Dendritic cell treated with granulocyte-macrophage colony-stimulating factor and Interleukin-4, amounts not matched to agents 40 ng/mL and 50 ng/mL, for 4 days (primary cell): ENCODE results near the gene TTLL3.
"Not testable (repeated sequence)": the region's sequence is repeated elsewhere in the genome, so short reads cannot be mapped to it uniquely, and the experiment has no call there.

Experiments used
- H3K27ac Mint-ChIP-seq: one replicate; pipeline ENCODE4 v1.8.0; 2022; ENCODE audit warnings: mild to moderate bottlenecking, mixed read lengths
- H3K27me3 Mint-ChIP-seq: one replicate; pipeline ENCODE4 v1.8.0; 2022; ENCODE audit warnings: mild to moderate bottlenecking, mixed read lengths
- H3K36me3 Mint-ChIP-seq: one replicate; pipeline ENCODE4 v1.8.0; 2022; ENCODE audit warnings: low read depth, mixed read lengths
- H3K4me1 Mint-ChIP-seq: one replicate; pipeline ENCODE4 v1.8.0; 2022; ENCODE audit warnings: low read depth, mixed read lengths
- H3K4me3 Mint-ChIP-seq: one replicate; pipeline ENCODE4 v1.8.0; 2022; ENCODE audit warnings: mild to moderate bottlenecking, moderate library complexity, mixed read lengths
- H3K9me3 Mint-ChIP-seq: one replicate; pipeline ENCODE4 v1.8.0; 2022; ENCODE audit warnings: mixed read lengths
- intact Hi-C: fragments of 100-400 bp; cut with micrococcal nuclease; formaldehyde crosslinking; loops from one replicate; pipeline ENCODE4 v1.15.0; 2022

The TTLL3 gene

GRCh38 chr3:9809615-9810432 is at the start of gene TTLL3:
TTLL3 (plus strand) TSS chr3:9810262; CDS start chr3:9810662, 400 bp downstream.
- intact Hi-C loops: loop anchor here (2.0 kb wide), 1 partner anchor 15 kb away; no protein-coding TSS in a partner anchor
- Mint-ChIP-seq H3K4me3 (peak within 1 kb of the TSS; percentile 91), H3K9me3 (no peaks in the 10 kb centered on the region), H3K4me1 (peaks cover 56% of the 10 kb centered on the region), H3K27ac (peak within 1 kb of the TSS; percentile 97), H3K27me3 (no peaks in the 10 kb centered on the region), H3K36me3 (peaks cover 83% of the 10 kb centered on the region)

GRCh38 chr3:9760779-9761505 is 49.1 kb upstream of the TTLL3 start:
- H3K27ac Mint-ChIP-seq: no peak overlapping the region
- H3K36me3 Mint-ChIP-seq: peaks cover 100% of the 10 kb centered on the region
- no peak overlapping the region for H3K4me3 Mint-ChIP-seq
- intact Hi-C loops: no loop called here
- no peaks in the 10 kb centered on the region for H3K27me3 Mint-ChIP-seq
- H3K4me1 Mint-ChIP-seq: peaks cover 21% of the 10 kb centered on the region
- H3K9me3 Mint-ChIP-seq: no peaks in the 10 kb centered on the region

- H3K27ac Mint-ChIP-seq: no peak overlapping the region
- peaks cover 28% of the 10 kb centered on the region for H3K4me1 Mint-ChIP-seq
- no peaks in the 10 kb centered on the region for H3K27me3 Mint-ChIP-seq
- H3K9me3 Mint-ChIP-seq: no peaks in the 10 kb centered on the region
- intact Hi-C loops: no loop called here
- peaks cover 100% of the 10 kb centered on the region for H3K36me3 Mint-ChIP-seq
- H3K4me3 Mint-ChIP-seq: no peak overlapping the region
Measured at GRCh38 chr3:9761919-9762318, 48.1 kb upstream of the TTLL3 start.

- H3K4me1 Mint-ChIP-seq: peaks cover 37% of the 10 kb centered on the region
- intact Hi-C loops: no loop called here
- no peak overlapping the region for H3K4me3 Mint-ChIP-seq
- H3K9me3 Mint-ChIP-seq: no peaks in the 10 kb centered on the region
- H3K27me3 Mint-ChIP-seq: no peaks in the 10 kb centered on the region
- H3K36me3 Mint-ChIP-seq: peaks cover 95% of the 10 kb centered on the region
- H3K27ac Mint-ChIP-seq: no peak overlapping the region
Measured at GRCh38 chr3:9762871-9763270, 47.2 kb upstream of the TTLL3 start.

GRCh38 chr3:9765865-9766264 is 44.2 kb upstream of the TTLL3 start:
- H3K27ac Mint-ChIP-seq: no peak overlapping the region
- no peak overlapping the region for H3K4me3 Mint-ChIP-seq
- H3K4me1 Mint-ChIP-seq: peaks cover 52% of the 10 kb centered on the region
- peaks cover 85% of the 10 kb centered on the region for H3K36me3 Mint-ChIP-seq
- H3K27me3 Mint-ChIP-seq: peaks cover 6% of the 10 kb centered on the region
- H3K9me3 Mint-ChIP-seq: no peaks in the 10 kb centered on the region
- intact Hi-C loops: no loop called here

GRCh38 chr3:9767418-9767817 is 42.6 kb upstream of the TTLL3 start:
- Mint-ChIP-seq H3K27ac (peak overlapping the region; percentile 63), H3K4me1 (peaks cover 60% of the 10 kb centered on the region), H3K27me3 (peaks cover 7% of the 10 kb centered on the region), H3K36me3 (peaks cover 69% of the 10 kb centered on the region), H3K4me3 (peak overlapping the region; percentile 83), H3K9me3 (no peaks in the 10 kb centered on the region)
- intact Hi-C loops: no loop called here

- peak overlapping the region; percentile 83 for H3K4me3 Mint-ChIP-seq
Measured at GRCh38 chr3:9768141-9768775, 41.8 kb upstream of the TTLL3 start.

GRCh38 chr3:9769012-9769411 is 41.0 kb upstream of the TTLL3 start:
- Mint-ChIP-seq H3K27ac (peak overlapping the region; percentile 73), H3K9me3 (no peaks in the 10 kb centered on the region)
- intact Hi-C loops: no loop called here

More at GRCh38 chr3:9768141-9768775, 41.8 kb upstream of the TTLL3 start:
- Mint-ChIP-seq H3K27me3 (peaks cover 10% of the 10 kb centered on the region), H3K36me3 (peaks cover 61% of the 10 kb centered on the region), H3K9me3 (no peaks in the 10 kb centered on the region), H3K27ac (peak overlapping the region; percentile 63), H3K4me1 (peaks cover 64% of the 10 kb centered on the region)
- intact Hi-C loops: no loop called here

GRCh38 chr3:9769426-9770275 is 40.4 kb upstream of the TTLL3 start, which contains the start of gene CAMK1:
CAMK1 (minus strand) TSS chr3:9769947; CDS start chr3:9767749, 2,198 bp downstream.
- peak within 1 kb of the TSS; percentile 83 for H3K4me3 Mint-ChIP-seq
- intact Hi-C loops: no loop called here
- H3K4me1 Mint-ChIP-seq: peaks cover 69% of the 10 kb centered on the region
- peaks cover 47% of the 10 kb centered on the region for H3K36me3 Mint-ChIP-seq
- no peaks in the 10 kb centered on the region for H3K9me3 Mint-ChIP-seq
- peaks cover 10% of the 10 kb centered on the region for H3K27me3 Mint-ChIP-seq
- peak within 1 kb of the TSS; percentile 73 for H3K27ac Mint-ChIP-seq

More at GRCh38 chr3:9769012-9769411, 41.0 kb upstream of the TTLL3 start:
- Mint-ChIP-seq H3K27me3 (peaks cover 10% of the 10 kb centered on the region), H3K4me1 (peaks cover 68% of the 10 kb centered on the region), H3K4me3 (peak overlapping the region; percentile 83), H3K36me3 (peaks cover 53% of the 10 kb centered on the region)

- H3K4me3 Mint-ChIP-seq: peak overlapping the region; percentile 83
- H3K36me3 Mint-ChIP-seq: peaks cover 40% of the 10 kb centered on the region
- H3K27ac Mint-ChIP-seq: peak overlapping the region; percentile 73
- peaks cover 10% of the 10 kb centered on the region for H3K27me3 Mint-ChIP-seq
- peaks cover 69% of the 10 kb centered on the region for H3K4me1 Mint-ChIP-seq
- intact Hi-C loops: no loop called here
- H3K9me3 Mint-ChIP-seq: no peaks in the 10 kb centered on the region
Measured at GRCh38 chr3:9770276-9770812, 39.7 kb upstream of the TTLL3 start.

GRCh38 chr3:9771007-9771406 is 39.1 kb upstream of the TTLL3 start:
- H3K27me3 Mint-ChIP-seq: peaks cover 10% of the 10 kb centered on the region
- H3K9me3 Mint-ChIP-seq, intact Hi-C loops: not testable (repeated sequence)
- peaks cover 33% of the 10 kb centered on the region for H3K36me3 Mint-ChIP-seq
- H3K27ac Mint-ChIP-seq: peak overlapping the region; percentile 73
- H3K4me3 Mint-ChIP-seq: peak overlapping the region; percentile 83
- H3K4me1 Mint-ChIP-seq: peaks cover 67% of the 10 kb centered on the region

GRCh38 chr3:9776896-9777693 is 33.0 kb upstream of the TTLL3 start:
- peaks cover 17% of the 10 kb centered on the region for H3K36me3 Mint-ChIP-seq
- peaks cover 75% of the 10 kb centered on the region for H3K4me1 Mint-ChIP-seq
- no peaks in the 10 kb centered on the region for H3K9me3 Mint-ChIP-seq
- no peak overlapping the region for H3K4me3 Mint-ChIP-seq
- peaks cover 5% of the 10 kb centered on the region for H3K27me3 Mint-ChIP-seq
- H3K27ac Mint-ChIP-seq: peak overlapping the region; percentile 99
- intact Hi-C loops: no loop called here
